NCI-H2029 (cell line): ENCODE data around the gene SENP7.
"Not testable (repeated sequence)": the region's sequence is repeated elsewhere in the genome, so short reads cannot be mapped to it uniquely, and the experiment has no call there.

Experiments
- DNase-seq: peaks from one replicate; lab custom pipeline; 2025; lab: John Stamatoyannopoulos, UW

Gene SENP7

GRCh38 chr3:101454629-101455028 lies 58.4 kb downstream of the SENP7 start:
- DNase-seq = no peak

GRCh38 chr3:101453961-101454360 lies 59.1 kb downstream of the SENP7 start:
- DNase-seq = no peak

GRCh38 chr3:101438641-101439040 lies 74.4 kb downstream of the SENP7 start:
- DNase-seq = not testable (repeated sequence)

GRCh38 chr3:101433652-101434051 lies 79.4 kb downstream of the SENP7 start:
- no peak for DNase-seq

GRCh38 chr3:101423984-101424888 lies 88.8 kb downstream of the SENP7 start:
- DNase-seq = no peak

GRCh38 chr3:101418851-101419250 lies 94.2 kb downstream of the SENP7 start:
- DNase-seq = no peak

- peak; percentile 52 for DNase-seq
Observed at GRCh38 chr3:101414121-101414520, 98.9 kb downstream of the SENP7 start.

GRCh38 chr3:101413656-101414055 lies 99.4 kb downstream of the SENP7 start:
- DNase-seq = no peak

GRCh38 chr3:101391413-101391950 lies 121.5 kb downstream of the SENP7 start:
- no peak for DNase-seq

GRCh38 chr3:101388706-101389105 lies 124.3 kb downstream of the SENP7 start:
- DNase-seq = no peak

- no peak for DNase-seq
Observed at GRCh38 chr3:101387351-101387750, 125.7 kb downstream of the SENP7 start.

- no peak for DNase-seq
Observed at GRCh38 chr3:101384426-101384825, 128.6 kb downstream of the SENP7 start.

- no peak for DNase-seq
Observed at GRCh38 chr3:101383656-101384055, 129.4 kb downstream of the SENP7 start.

- DNase-seq = no peak
Observed at GRCh38 chr3:101383156-101383575, 129.8 kb downstream of the SENP7 start.

GRCh38 chr3:101381809-101382208 lies 131.2 kb downstream of the SENP7 start:
- DNase-seq = peak; percentile 40

GRCh38 chr3:101379658-101380376 lies 133.2 kb downstream of the SENP7 start:
- no peak for DNase-seq

GRCh38 chr3:101377796-101378195 lies 135.2 kb downstream of the SENP7 start:
- no peak for DNase-seq

GRCh38 chr3:101377209-101377608 lies 135.8 kb downstream of the SENP7 start:
- no peak for DNase-seq

- no peak for DNase-seq
Observed at GRCh38 chr3:101375586-101375985, 137.4 kb downstream of the SENP7 start.

- DNase-seq = no peak
Observed at GRCh38 chr3:101362406-101362805, 150.6 kb downstream of the SENP7 start.

- DNase-seq = no peak
Observed at GRCh38 chr3:101351829-101352228, 161.2 kb downstream of the SENP7 start.

- no peak for DNase-seq
Observed at GRCh38 chr3:101340591-101340990, 172.4 kb downstream of the SENP7 start.

- DNase-seq = no peak
Observed at GRCh38 chr3:101333883-101334282, 179.1 kb downstream of the SENP7 start.
